T-helper 2 cell treated with Interferon-gamma antibody and Interleukin-4, amounts not matched to agents 5 μg/mL and 100 μg/mL, for 36 hours (primary cell): Measurements from ENCODE around the gene COL4A3.

ENCODE experiments used
- DNase-seq: peaks from one replicate; pipeline ENCODE4 v3.0.0; 2021; ENCODE audit warnings: low spot score
- H3K27ac Mint-ChIP-seq: one replicate; pipeline ENCODE4 v1.8.0; 2021; ENCODE audit warnings: mild to moderate bottlenecking, mixed read lengths
- H3K27me3 Mint-ChIP-seq: one replicate; pipeline ENCODE4 v1.8.0; 2021; ENCODE audit warnings: low read depth, mixed read lengths
- H3K36me3 Mint-ChIP-seq: one replicate; pipeline ENCODE4 v1.8.0; 2021; ENCODE audit warnings: low read depth, mixed read lengths
- H3K4me1 Mint-ChIP-seq: one replicate; pipeline ENCODE4 v1.8.0; 2021; ENCODE audit warnings: low read depth, mixed read lengths
- H3K4me3 Mint-ChIP-seq: one replicate; pipeline ENCODE4 v1.8.0; 2022; ENCODE audit warnings: mild to moderate bottlenecking, moderate library complexity, mixed read lengths
- H3K9me3 Mint-ChIP-seq: one replicate; pipeline ENCODE4 v1.8.0; 2021; ENCODE audit warnings: mixed read lengths

Gene COL4A3

GRCh38 chr2:227179988-227180685 lies 15.7 kb downstream of the COL4A3 start:
- Mint-ChIP-seq H3K36me3 (no peaks in the 10 kb centered on the region), H3K9me3 (no peaks in the 10 kb centered on the region), H3K4me3 (no peak overlapping the region), H3K27me3 (peaks cover 2% of the 10 kb centered on the region), H3K4me1 (no peaks in the 10 kb centered on the region), H3K27ac (no peak overlapping the region)
- DNase-seq: no peak

DNA sequence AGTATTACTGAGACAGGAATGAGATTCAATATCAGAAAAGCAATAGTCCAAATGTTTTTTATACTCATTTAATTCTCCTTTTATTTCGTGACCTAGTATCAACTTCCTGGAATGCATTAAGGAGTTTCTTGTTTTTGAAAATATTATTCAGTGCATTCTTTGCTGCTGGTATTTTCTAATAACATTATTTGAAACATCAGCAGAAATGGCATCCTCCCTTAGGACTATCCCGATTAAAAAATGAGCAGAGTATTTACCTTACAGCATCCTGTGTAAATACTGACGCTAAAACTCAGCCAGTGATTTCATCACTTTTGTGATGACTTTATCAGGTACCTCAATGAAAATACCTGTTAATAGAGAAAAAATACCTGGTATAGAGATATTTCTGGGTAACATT lies 16.3 kb downstream of the COL4A3 start:
- no peaks in the 10 kb centered on the region for H3K4me1 Mint-ChIP-seq
- DNase-seq: no peak
- H3K27me3 Mint-ChIP-seq: peaks cover 2% of the 10 kb centered on the region
- H3K36me3 Mint-ChIP-seq: no peaks in the 10 kb centered on the region
- no peaks in the 10 kb centered on the region for H3K9me3 Mint-ChIP-seq
- H3K4me3 Mint-ChIP-seq: no peak overlapping the region
- no peak overlapping the region for H3K27ac Mint-ChIP-seq

- Mint-ChIP-seq H3K27me3 (peaks cover 2% of the 10 kb centered on the region), H3K9me3 (no peaks in the 10 kb centered on the region), H3K4me3 (no peak overlapping the region), H3K27ac (no peak overlapping the region), H3K4me1 (no peaks in the 10 kb centered on the region), H3K36me3 (no peaks in the 10 kb centered on the region)
- no peak for DNase-seq
Measured at GRCh38 chr2:227182765-227183164, 18.3 kb downstream of the COL4A3 start.

GRCh38 chr2:227183657-227184367 lies 19.4 kb downstream of the COL4A3 start:
- Mint-ChIP-seq H3K4me1 (no peaks in the 10 kb centered on the region), H3K27ac (no peak overlapping the region), H3K36me3 (no peaks in the 10 kb centered on the region), H3K27me3 (peaks cover 3% of the 10 kb centered on the region), H3K9me3 (no peaks in the 10 kb centered on the region), H3K4me3 (no peak overlapping the region)
- no peak for DNase-seq

DNA sequence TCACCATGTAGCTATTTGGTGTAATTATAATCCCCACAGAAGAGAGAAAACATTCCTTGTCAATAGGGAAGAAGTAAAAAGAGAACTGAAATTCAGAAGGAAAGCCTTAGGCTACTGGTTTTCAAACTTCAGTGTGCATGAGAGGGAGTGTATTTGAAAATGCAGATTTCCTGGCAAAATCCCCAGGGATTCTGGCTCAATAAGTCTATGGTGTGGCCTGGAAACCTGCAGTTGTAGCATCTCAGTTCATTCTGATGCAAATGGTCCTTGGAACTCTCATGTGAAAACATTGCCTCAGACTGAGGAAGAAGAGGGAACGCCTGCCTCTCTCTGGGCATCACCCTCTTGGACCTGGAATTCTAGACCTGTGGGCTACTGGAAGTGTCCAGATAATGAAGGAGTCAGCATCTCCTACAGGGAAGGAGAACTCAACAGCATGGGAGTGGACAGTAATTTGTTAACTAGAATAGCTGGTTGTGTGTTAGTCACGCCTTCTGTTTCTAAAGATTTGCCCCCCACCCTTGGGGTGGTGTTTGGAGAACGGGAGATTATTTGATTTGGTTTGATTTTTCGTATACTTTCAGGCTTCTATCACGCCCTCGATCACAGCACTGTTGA lies 21.3 kb downstream of the COL4A3 start:
- Mint-ChIP-seq H3K4me1 (no peaks in the 10 kb centered on the region), H3K27ac (no peak overlapping the region), H3K9me3 (no peaks in the 10 kb centered on the region), H3K4me3 (no peak overlapping the region), H3K27me3 (peaks cover 4% of the 10 kb centered on the region), H3K36me3 (no peaks in the 10 kb centered on the region)
- no peak for DNase-seq

GRCh38 chr2:227186751-227187150 lies 22.3 kb downstream of the COL4A3 start:
- H3K4me3 Mint-ChIP-seq: no peak overlapping the region
- no peaks in the 10 kb centered on the region for H3K9me3 Mint-ChIP-seq

DNA sequence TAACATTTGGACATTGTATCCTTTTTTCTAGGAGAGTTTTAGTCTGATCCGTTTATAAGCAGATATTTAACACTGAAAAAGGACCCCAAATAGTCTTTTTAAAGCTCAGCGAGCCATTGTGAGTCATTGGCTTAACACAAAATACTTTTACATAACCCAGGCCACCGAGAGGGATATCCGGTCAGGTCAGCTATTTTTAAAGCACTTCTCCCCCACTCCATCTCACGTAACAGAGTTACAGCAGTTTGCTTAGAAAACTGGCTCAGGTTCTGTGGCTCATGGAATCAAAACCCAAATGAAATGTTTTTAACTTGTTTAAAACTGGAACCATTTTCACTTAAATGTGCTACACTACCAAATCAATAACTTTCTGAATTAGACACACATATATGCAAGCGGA lies 23.9 kb downstream of the COL4A3 start:
- Mint-ChIP-seq H3K36me3 (no peaks in the 10 kb centered on the region), H3K27ac (no peak overlapping the region), H3K4me1 (no peaks in the 10 kb centered on the region), H3K27me3 (peaks cover 4% of the 10 kb centered on the region), H3K9me3 (no peaks in the 10 kb centered on the region), H3K4me3 (no peak overlapping the region)
- no peak for DNase-seq

More at GRCh38 chr2:227186751-227187150, 22.3 kb downstream of the COL4A3 start:
- H3K4me1 Mint-ChIP-seq: no peaks in the 10 kb centered on the region
- H3K27me3 Mint-ChIP-seq: peaks cover 4% of the 10 kb centered on the region
- no peak for DNase-seq
- no peaks in the 10 kb centered on the region for H3K36me3 Mint-ChIP-seq
- H3K27ac Mint-ChIP-seq: no peak overlapping the region

GRCh38 chr2:227191367-227191766 lies 26.9 kb downstream of the COL4A3 start:
- no peak overlapping the region for H3K4me3 Mint-ChIP-seq
- no peak for DNase-seq
- H3K4me1 Mint-ChIP-seq: no peaks in the 10 kb centered on the region
- H3K27me3 Mint-ChIP-seq: peaks cover 2% of the 10 kb centered on the region
- no peaks in the 10 kb centered on the region for H3K9me3 Mint-ChIP-seq
- H3K36me3 Mint-ChIP-seq: no peaks in the 10 kb centered on the region
- no peak overlapping the region for H3K27ac Mint-ChIP-seq

DNA sequence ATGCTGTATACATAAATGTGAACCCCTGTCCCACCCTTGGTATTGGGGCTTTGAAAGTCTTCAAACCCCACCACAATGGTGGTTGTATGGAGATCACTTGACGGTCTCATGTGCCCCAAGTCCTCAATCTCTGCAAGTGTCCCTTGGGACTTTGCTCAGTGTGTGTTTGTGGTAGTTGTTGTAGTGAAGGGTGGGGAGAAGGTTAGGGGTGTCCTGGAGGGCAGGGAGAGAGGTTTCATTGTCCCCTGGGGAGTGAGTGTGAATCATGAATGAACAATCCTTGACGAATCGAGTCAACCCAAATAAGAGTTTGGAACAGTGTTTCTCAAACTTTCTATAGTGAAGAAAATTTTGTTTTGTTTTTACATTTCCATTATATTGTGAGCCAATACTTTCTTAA lies 28.1 kb downstream of the COL4A3 start:
- Mint-ChIP-seq H3K36me3 (no peaks in the 10 kb centered on the region), H3K4me3 (no peak overlapping the region), H3K9me3 (no peaks in the 10 kb centered on the region), H3K27ac (no peak overlapping the region), H3K4me1 (no peaks in the 10 kb centered on the region), H3K27me3 (peaks cover 2% of the 10 kb centered on the region)
- no peak for DNase-seq

- Mint-ChIP-seq H3K27ac (no peak overlapping the region), H3K27me3 (no peaks in the 10 kb centered on the region), H3K9me3 (no peaks in the 10 kb centered on the region), H3K4me3 (no peak overlapping the region), H3K4me1 (no peaks in the 10 kb centered on the region), H3K36me3 (no peaks in the 10 kb centered on the region)
- no peak for DNase-seq
Measured at GRCh38 chr2:227194219-227194618, 29.8 kb downstream of the COL4A3 start.

GRCh38 chr2:227198866-227199265 lies 34.4 kb downstream of the COL4A3 start:
- Mint-ChIP-seq H3K4me3 (no peak overlapping the region), H3K9me3 (no peaks in the 10 kb centered on the region), H3K4me1 (no peaks in the 10 kb centered on the region), H3K27me3 (no peaks in the 10 kb centered on the region), H3K27ac (no peak overlapping the region), H3K36me3 (no peaks in the 10 kb centered on the region)
- DNase-seq: no peak

DNA sequence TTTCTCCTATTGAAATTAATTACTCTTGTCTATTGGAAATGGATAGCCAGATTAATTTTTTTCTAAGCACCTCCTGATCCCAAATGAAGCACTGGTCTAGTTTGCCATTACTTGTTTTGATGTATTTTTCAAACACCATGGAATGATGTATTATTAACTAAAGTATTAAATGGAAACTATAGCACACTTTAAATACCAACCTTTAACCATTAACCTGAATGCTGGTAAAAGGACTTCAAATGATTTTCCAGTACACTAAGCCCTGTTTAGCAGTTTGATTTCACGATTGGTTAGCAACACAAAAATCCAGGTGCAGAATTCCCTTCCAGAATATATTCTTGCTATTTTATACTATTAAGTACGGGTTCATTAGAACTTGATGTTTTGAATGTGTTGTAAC lies 37.3 kb downstream of the COL4A3 start:
- Mint-ChIP-seq H3K4me1 (no peaks in the 10 kb centered on the region), H3K4me3 (no peak overlapping the region), H3K27me3 (no peaks in the 10 kb centered on the region), H3K27ac (no peak overlapping the region), H3K36me3 (no peaks in the 10 kb centered on the region), H3K9me3 (no peaks in the 10 kb centered on the region)
- DNase-seq: no peak

DNA sequence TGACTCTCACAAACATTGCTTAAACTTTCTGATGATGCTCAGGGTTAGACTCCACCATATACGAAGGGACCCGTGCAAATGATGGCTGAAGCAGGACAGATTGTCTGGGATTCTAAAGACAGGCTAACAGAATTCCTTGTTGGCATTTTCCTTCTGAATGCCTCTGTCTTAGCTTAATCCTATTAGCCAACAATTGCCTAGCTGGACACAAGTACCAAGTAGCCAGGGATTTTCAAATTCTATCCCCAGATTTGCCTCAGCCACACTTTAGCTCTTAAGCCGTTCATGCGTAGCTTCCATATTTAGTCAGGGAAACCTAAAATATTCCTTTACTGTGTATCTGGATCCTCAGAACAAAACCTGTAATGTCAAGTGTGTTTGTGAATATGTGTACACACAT lies 40.0 kb downstream of the COL4A3 start:
- Mint-ChIP-seq H3K36me3 (no peaks in the 10 kb centered on the region), H3K4me1 (no peaks in the 10 kb centered on the region), H3K27me3 (no peaks in the 10 kb centered on the region), H3K4me3 (no peak overlapping the region), H3K27ac (no peak overlapping the region), H3K9me3 (no peaks in the 10 kb centered on the region)
- DNase-seq: no peak

DNA sequence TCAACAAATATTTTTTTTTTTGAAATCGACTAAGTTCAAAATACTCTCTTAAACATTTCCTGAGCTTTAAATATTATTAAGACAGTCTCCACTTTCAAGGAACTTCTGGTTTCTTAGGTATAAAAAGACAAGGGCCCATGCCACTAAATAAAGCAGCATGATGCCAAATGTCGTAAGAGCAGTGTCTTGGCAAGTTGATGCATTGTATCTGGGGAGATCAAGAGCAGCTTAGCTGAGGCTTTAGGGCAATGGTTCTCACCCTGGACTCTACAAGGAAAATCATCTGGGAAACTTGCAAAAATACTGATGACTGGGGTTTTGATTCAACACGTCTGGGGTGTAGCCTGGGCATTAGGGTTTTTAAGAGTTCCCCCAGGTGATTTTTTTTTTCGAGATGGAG lies 41.3 kb downstream of the COL4A3 start:
- Mint-ChIP-seq H3K4me3 (no peak overlapping the region), H3K36me3 (no peaks in the 10 kb centered on the region), H3K27me3 (no peaks in the 10 kb centered on the region), H3K9me3 (no peaks in the 10 kb centered on the region), H3K27ac (no peak overlapping the region), H3K4me1 (no peaks in the 10 kb centered on the region)
- DNase-seq: no peak
